ENCODE measurements around the gene SGCD.

DNA sequence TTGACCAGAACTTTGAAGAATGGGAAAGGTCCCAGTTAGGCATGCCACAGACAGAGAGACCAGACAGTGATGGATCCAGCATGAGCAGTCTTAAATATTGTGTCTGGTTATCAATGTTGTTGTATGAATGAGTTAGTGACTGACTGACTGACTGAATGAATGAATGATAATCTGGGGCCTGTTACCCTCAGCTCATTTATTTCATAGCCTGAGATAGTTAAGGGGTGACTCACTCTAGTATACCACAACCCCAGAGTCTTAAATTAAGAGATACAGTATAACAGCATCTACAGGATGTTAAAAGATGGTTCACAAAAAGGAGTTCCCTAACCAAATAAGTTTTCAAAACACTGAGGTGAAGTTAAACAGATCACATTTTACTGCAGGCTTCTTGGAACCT, 133.5 kb downstream of the SGCD start:
- TF ChIP-seq, protein P1, sequence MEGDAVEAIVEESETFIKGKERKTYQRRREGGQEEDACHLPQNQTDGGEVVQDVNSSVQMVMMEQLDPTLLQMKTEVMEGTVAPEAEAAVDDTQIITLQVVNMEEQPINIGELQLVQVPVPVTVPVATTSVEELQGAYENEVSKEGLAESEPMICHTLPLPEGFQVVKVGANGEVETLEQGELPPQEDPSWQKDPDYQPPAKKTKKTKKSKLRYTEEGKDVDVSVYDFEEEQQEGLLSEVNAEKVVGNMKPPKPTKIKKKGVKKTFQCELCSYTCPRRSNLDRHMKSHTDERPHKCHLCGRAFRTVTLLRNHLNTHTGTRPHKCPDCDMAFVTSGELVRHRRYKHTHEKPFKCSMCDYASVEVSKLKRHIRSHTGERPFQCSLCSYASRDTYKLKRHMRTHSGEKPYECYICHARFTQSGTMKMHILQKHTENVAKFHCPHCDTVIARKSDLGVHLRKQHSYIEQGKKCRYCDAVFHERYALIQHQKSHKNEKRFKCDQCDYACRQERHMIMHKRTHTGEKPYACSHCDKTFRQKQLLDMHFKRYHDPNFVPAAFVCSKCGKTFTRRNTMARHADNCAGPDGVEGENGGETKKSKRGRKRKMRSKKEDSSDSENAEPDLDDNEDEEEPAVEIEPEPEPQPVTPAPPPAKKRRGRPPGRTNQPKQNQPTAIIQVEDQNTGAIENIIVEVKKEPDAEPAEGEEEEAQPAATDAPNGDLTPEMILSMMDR (optimal IDR thresholded peaks at IDR 0.05 in 1 of 3, IDR thresholded peaks at IDR 0.05 in 1 of 3, conservative IDR thresholded peaks at IDR 0.05 in 1 of 3; ENCODE audit: extremely low read depth in 1 of 3, insufficient read depth in 2 of 3, low read length in 3 of 3), result no peak
- no peak for TF ChIP-seq EZH2 (IDR thresholded peaks at IDR 0.05; ENCODE audit: low read length)
